ENCODE results near the gene SARS1. TPM values are rescaled to one million over a fixed set of nuclear protein-coding genes. Genes with fewer than 3 reads are reported as not detected.

SARS1 gene
- polyA plus RNA-seq, 1 experiment: 411 TPM

DNA sequence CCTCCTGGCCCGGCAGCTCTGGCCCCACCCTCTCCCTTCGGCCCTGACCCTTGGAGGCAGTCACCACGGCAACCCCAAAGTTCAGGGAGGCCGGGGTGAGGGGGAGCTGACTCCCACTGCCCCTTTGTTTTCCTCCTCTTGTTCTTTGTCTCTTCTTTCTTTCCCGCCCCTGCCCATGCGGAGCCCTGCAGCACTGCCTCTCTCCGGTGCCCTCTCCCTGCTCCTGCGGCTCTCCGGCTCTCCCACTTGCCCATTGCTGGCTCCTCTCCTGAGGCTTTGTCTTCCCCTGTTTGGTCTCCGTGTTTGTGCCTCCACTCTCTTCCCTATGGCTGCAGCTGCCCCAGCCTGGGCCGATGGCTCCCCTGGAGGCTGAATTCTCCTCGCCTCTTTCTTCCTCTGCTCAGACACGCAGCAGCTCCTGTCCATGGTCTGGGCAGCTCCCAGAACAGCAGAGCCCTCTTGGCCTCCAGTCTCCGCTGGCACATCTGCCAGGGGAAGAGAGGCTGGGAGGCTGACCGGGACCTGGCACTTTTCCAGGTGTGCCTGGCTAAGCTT lies 41.5 kb downstream of the SARS1 start:
- TF ChIP-seq, protein P1, sequence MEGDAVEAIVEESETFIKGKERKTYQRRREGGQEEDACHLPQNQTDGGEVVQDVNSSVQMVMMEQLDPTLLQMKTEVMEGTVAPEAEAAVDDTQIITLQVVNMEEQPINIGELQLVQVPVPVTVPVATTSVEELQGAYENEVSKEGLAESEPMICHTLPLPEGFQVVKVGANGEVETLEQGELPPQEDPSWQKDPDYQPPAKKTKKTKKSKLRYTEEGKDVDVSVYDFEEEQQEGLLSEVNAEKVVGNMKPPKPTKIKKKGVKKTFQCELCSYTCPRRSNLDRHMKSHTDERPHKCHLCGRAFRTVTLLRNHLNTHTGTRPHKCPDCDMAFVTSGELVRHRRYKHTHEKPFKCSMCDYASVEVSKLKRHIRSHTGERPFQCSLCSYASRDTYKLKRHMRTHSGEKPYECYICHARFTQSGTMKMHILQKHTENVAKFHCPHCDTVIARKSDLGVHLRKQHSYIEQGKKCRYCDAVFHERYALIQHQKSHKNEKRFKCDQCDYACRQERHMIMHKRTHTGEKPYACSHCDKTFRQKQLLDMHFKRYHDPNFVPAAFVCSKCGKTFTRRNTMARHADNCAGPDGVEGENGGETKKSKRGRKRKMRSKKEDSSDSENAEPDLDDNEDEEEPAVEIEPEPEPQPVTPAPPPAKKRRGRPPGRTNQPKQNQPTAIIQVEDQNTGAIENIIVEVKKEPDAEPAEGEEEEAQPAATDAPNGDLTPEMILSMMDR (IDR thresholded peaks at IDR 0.05; ENCODE audit: insufficient read depth, low read depth, low read length): no peak
- ChIA-PET POLR2A (interaction anchor here (1.3 kb wide), 1 partner anchor 21 kb away, joined by 3 read pairs; no protein-coding TSS in a partner anchor), CTCF (interaction anchor here (1.0 to 2.3 kb wide), 7 partner anchors 9 to 155 kb away, joined by 3 to 10 read pairs (median 3); no protein-coding TSS in a partner anchor)
- H3K36me3 ChIP-seq (ENCODE audit: control insufficient read depth, insufficient read depth, low read length): no peaks in the 10 kb centered on the region
- no peak overlapping the region for H3K4me3 ChIP-seq (ENCODE audit: low read depth, low read length)
- DNase-seq (ENCODE audit: low read depth): no peak
- H3K27me3 ChIP-seq (ENCODE audit: control insufficient read depth, insufficient read depth, low read length): no peaks in the 10 kb centered on the region

DNA sequence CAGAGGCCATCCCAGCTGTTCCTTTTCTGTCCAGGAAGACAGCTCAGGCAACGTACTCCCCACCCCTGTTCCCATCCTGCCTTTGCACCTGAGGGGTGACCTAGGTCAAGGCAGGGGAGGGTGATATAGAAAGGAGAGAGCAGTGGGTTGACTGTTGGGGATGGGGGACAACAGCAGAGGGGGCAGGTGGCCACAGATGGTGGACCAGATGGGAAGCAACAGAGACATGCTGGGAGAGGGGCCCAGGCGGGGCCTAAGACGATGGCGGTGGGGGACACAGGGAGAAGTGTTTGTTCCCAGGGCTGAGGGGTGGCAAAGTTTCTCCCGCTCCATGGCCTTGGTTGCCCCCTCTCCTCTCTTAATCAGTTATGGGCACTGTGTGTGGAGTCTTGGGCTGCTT lies 42.0 kb downstream of the SARS1 start:
- DNase-seq (ENCODE audit: low read depth): no peak
- H3K4me3 ChIP-seq (ENCODE audit: low read depth, low read length): no peak overlapping the region
- TF ChIP-seq, protein P1 (IDR thresholded peaks at IDR 0.05; ENCODE audit: insufficient read depth, low read depth, low read length): no peak
- H3K36me3 ChIP-seq (ENCODE audit: control insufficient read depth, insufficient read depth, low read length): no peaks in the 10 kb centered on the region
- ChIA-PET POLR2A (no interaction called here), CTCF (interaction anchor here (1.0 to 2.3 kb wide), 6 partner anchors 8 to 277 kb away, joined by 3 to 10 read pairs (median 4); no protein-coding TSS in a partner anchor)
- H3K27me3 ChIP-seq (ENCODE audit: control insufficient read depth, insufficient read depth, low read length): no peaks in the 10 kb centered on the region

DNA sequence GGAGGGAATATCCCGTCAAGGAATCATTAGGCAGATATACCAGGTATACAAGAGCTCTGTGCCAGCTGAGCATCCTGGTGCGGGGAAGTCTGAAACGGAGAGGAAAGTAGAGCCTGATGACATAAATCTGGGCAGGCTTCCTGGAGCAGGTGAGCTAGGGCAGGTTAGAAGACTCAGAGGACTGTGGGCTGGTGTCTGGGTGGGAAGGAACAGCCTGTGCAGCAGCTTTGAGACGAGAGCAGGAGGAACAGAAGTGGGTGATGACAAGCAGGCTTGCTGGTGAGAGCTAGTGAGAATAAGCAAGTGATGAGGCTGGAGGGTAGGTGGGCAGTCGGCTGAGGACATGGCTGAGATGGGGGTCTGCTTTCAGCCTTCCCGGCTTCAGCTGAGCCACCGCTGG lies 42.4 kb downstream of the SARS1 start:
- DNase-seq (ENCODE audit: low read depth): no peak
- no peaks in the 10 kb centered on the region for H3K36me3 ChIP-seq (ENCODE audit: control insufficient read depth, insufficient read depth, low read length)
- ChIA-PET CTCF (interaction anchor here (0.6 to 2.3 kb wide), 6 partner anchors 13 to 276 kb away, joined by 3 to 10 read pairs (median 4); partner anchors contain the start of gene CYB561D1), POLR2A (no interaction called here)
- H3K27me3 ChIP-seq (ENCODE audit: control insufficient read depth, insufficient read depth, low read length): no peaks in the 10 kb centered on the region
- TF ChIP-seq, protein P1 (IDR thresholded peaks at IDR 0.05; ENCODE audit: insufficient read depth, low read depth, low read length): no peak
- no peak overlapping the region for H3K4me3 ChIP-seq (ENCODE audit: low read depth, low read length)

DNA sequence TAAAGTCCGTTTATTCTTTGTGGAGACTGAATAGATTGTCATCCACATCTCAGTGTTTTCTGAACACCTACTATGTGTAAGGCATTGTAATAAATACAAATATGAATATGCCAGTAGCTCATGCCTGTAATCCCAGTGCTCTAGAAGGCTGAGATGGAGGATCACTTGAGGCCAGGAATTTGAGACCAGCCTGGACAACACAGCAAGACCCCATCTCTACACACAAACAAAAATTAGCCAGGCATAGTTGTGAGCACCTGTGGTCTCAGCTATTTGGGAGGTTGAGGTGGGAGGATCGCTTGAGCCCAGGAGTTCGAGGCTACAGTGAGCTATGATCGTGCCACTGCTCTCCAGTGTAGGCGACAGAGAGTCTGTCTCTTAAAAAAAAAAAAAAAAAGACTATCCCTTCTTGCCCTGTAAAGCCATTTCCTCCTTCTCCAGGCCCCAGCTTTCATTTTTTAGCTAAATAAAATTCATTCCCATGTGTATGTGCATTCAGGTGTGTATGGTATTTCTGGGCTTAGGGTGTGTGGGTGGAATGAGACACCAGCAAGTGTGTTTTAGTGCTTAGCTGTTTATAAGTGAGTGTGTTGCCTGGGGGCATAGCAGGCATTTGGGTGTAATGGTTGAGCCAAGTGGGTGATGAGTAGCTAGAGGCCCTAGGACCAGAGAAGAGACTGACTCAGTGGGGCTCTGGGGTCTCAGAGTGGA lies 43.4 kb downstream of the SARS1 start:
- no peak for DNase-seq (ENCODE audit: low read depth)
- Histone ChIP-seq H3K4me3 (ENCODE audit: low read depth, low read length) (no peak overlapping the region), H3K27me3 (ENCODE audit: control insufficient read depth, insufficient read depth, low read length) (no peaks in the 10 kb centered on the region), H3K36me3 (ENCODE audit: control insufficient read depth, insufficient read depth, low read length) (no peaks in the 10 kb centered on the region)
- POLR2A ChIA-PET: no interaction called here
- CTCF ChIA-PET: interaction anchor here (1.0 to 2.3 kb wide), 6 partner anchors 12 to 275 kb away, joined by 3 to 10 read pairs (median 4); partner anchors contain the start of genes CYB561D1 and SORT1
- TF ChIP-seq, protein P1 (IDR thresholded peaks at IDR 0.05; ENCODE audit: insufficient read depth, low read depth, low read length): no peak

DNA sequence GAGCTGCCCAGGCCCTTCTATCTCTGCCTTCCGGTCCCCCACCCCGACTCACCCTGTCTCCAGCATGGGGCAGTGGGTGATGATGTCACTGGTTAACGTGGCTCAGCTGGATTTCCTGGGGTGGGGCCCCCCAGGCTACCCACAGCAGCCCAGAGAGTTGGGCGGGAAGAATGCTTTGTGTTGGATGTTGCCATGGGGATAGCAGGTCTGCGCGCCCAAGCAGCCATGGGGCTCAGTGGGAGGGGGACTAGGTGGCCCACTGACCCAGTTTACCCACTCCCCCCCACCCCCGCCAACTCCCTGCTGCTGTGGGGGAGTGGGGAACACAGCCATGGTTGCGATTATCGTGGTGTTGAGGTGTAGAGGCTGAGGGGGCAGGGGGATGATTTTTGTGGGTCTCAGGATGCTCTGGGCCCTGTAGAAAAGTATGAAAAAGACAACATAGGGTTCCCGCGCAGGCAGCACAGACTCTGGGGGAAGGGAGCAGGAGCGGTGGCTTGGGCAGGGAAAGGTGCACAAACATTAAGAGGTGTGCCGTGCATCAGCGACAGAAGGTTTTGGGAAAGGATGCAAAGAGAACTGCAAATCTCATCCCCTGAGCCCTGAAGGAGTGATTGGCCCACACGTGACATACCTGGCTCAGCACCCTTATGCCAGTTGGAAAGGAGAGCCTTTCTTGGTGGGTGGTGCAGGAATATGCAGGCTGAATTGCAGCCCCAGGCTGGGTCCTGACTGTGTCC lies 44.1 kb downstream of the SARS1 start:
- CTCF ChIA-PET: interaction anchor here (1.0 to 2.3 kb wide), 4 partner anchors 11 to 274 kb away, joined by 3 to 10 read pairs (median 6); partner anchors contain the start of gene SORT1
- H3K4me3 ChIP-seq (ENCODE audit: low read depth, low read length): no peak overlapping the region
- POLR2A ChIA-PET: no interaction called here
- no peaks in the 10 kb centered on the region for H3K36me3 ChIP-seq (ENCODE audit: control insufficient read depth, insufficient read depth, low read length)
- TF ChIP-seq, protein P1 (IDR thresholded peaks at IDR 0.05; ENCODE audit: insufficient read depth, low read depth, low read length): no peak
- no peak for DNase-seq (ENCODE audit: low read depth)
- no peaks in the 10 kb centered on the region for H3K27me3 ChIP-seq (ENCODE audit: control insufficient read depth, insufficient read depth, low read length)

Data from BJ (cell line).